IMR-90 (cell line): ENCODE data around the gene KRT38. TPM values are rescaled to one million over a fixed set of nuclear protein-coding genes. Genes with fewer than 3 reads are reported as not detected.

ENCODE experiments used
- ATAC-seq: fragments of 200-7000 bp; cut with Tn5 transposase; 2 replicates; pipeline ENCODE4 v1.9.1; 2020; ENCODE audit warnings: low read depth, mild to moderate bottlenecking, moderate library complexity
- BruUV-seq: library from RNA; stranded (reverse); fragments of 400-500 nt; replicated peaks from 2 replicates; lab custom pipeline; 2021; lab: Mats Ljungman, UMichigan
- CTCF ChIA-PET: fragments of 300-600 bp; formaldehyde crosslinking; extraction: SDS; loops from one replicate; lab custom pipeline; 2021; ENCODE audit warnings: antibody characterized with exemption; lab: Yijun Ruan, JAX
- POLR2A ChIA-PET: fragments of 300-600 bp; sonication (Branson Sonifier 250); formaldehyde crosslinking; loops from one replicate; lab custom pipeline; 2022; ENCODE audit warnings: antibody characterized with exemption; ENCODE audit not compliant: unreplicated experiment; lab: Charles Lee
- DNase-seq: peaks from one replicate; pipeline ENCODE4 v3.0.0; 2013
- H2AFZ ChIP-seq: replicated peaks from 2 replicates; pipeline ENCODE3; 2013; ENCODE audit warnings: low read length, mild to moderate bottlenecking; ENCODE audit not compliant: poor library complexity
- H2AK5ac ChIP-seq: 2 replicates; pipeline ENCODE4 v1.6.1; 2013; ENCODE audit warnings: low read depth, low read length, inconsistent platforms
- H2AK9ac ChIP-seq: replicated peaks from 2 replicates; pipeline ENCODE3; 2013; ENCODE audit warnings: mild to moderate bottlenecking, low read depth, low read length, moderate library complexity; ENCODE audit not compliant: poor library complexity
- H2BK120ac ChIP-seq: 2 replicates; pipeline ENCODE4 v1.6.1; 2013; ENCODE audit warnings: low read depth, low read length, inconsistent platforms
- H2BK15ac ChIP-seq: 3 replicates; pipeline ENCODE4 v1.6.1; 2013; ENCODE audit warnings: low read depth, low read length, inconsistent platforms
- H2BK20ac ChIP-seq: 2 replicates; pipeline ENCODE4 v1.6.1; 2013; ENCODE audit warnings: low read depth, mild to moderate bottlenecking, inconsistent platforms, low read length, moderate library complexity
- H2BK5ac ChIP-seq: 2 replicates; pipeline ENCODE4 v1.6.1; 2013; ENCODE audit warnings: mild to moderate bottlenecking, low read depth, low read length, inconsistent platforms; ENCODE audit not compliant: poor library complexity, severe bottlenecking
- H3K14ac ChIP-seq: replicated peaks from 2 replicates; pipeline ENCODE4 v1.6.1; 2013; ENCODE audit warnings: low read depth, low read length, inconsistent platforms
- H3K18ac ChIP-seq: 2 replicates; pipeline ENCODE4 v1.6.1; 2013; ENCODE audit warnings: low read depth, low read length, control low read depth
- H3K23ac ChIP-seq: 2 replicates; pipeline ENCODE4 v1.6.1; 2013; ENCODE audit warnings: low read depth, low read length, inconsistent platforms
- H3K27ac ChIP-seq: 2 replicates; pipeline ENCODE4 v1.5.1; 2013; ENCODE audit warnings: mild to moderate bottlenecking, control low read depth, low read length; ENCODE audit not compliant: insufficient read depth
- H3K27me3 ChIP-seq: 2 replicates; pipeline ENCODE4 v1.6.1; 2013; ENCODE audit warnings: low read length; ENCODE audit not compliant: control insufficient read depth, insufficient read depth
- H3K36me3 ChIP-seq: 2 replicates; pipeline ENCODE4 v1.6.1; 2013; ENCODE audit warnings: low read length, mixed read lengths; ENCODE audit not compliant: control insufficient read depth, insufficient read depth
- H3K4ac ChIP-seq: 2 replicates; pipeline ENCODE4 v1.6.1; 2013; ENCODE audit warnings: low read depth, low read length, inconsistent platforms
- H3K4me1 ChIP-seq: 2 replicates; pipeline ENCODE4 v1.6.1; 2013; ENCODE audit warnings: low read length, mixed read lengths; ENCODE audit not compliant: control insufficient read depth, insufficient read depth
- H3K4me2 ChIP-seq: 2 replicates; pipeline ENCODE4 v1.6.1; 2013; ENCODE audit warnings: low read depth, mild to moderate bottlenecking, control low read depth, low read length, moderate library complexity
- H3K4me3 ChIP-seq: 2 replicates; pipeline ENCODE4 v1.5.1; 2013; ENCODE audit warnings: low read depth, mild to moderate bottlenecking, control low read depth, low read length, moderate library complexity; ENCODE audit not compliant: insufficient read depth
- H3K56ac ChIP-seq: 2 replicates; pipeline ENCODE4 v1.6.1; 2013; ENCODE audit warnings: low read length, inconsistent platforms; ENCODE audit not compliant: insufficient read depth; ENCODE audit errors: extremely low read depth
- H3K79me1 ChIP-seq, 2 experiments: 2 replicates each; pipeline ENCODE4 v1.6.1; 2013; ENCODE audit warnings: low read length in 2 of 2, inconsistent platforms in 1 of 2, low read depth in 1 of 2
- H3K9ac ChIP-seq: 2 replicates; pipeline ENCODE4 v1.6.1; 2013; ENCODE audit warnings: low read depth, low read length, control low read depth
- H3K9me1 ChIP-seq: 2 replicates; pipeline ENCODE4 v1.6.1; 2013; ENCODE audit warnings: low read length, inconsistent platforms; ENCODE audit not compliant: insufficient read depth
- H3K9me3 ChIP-seq: 2 replicates; pipeline ENCODE4 v1.6.1; 2013; ENCODE audit warnings: low read length; ENCODE audit not compliant: control insufficient read depth, insufficient read depth
- H4K20me1 ChIP-seq: 2 replicates; pipeline ENCODE4 v1.6.1; 2013; ENCODE audit warnings: low read length, inconsistent platforms; ENCODE audit not compliant: insufficient read depth
- H4K5ac ChIP-seq: 2 replicates; pipeline ENCODE4 v1.6.1; 2013; ENCODE audit warnings: mild to moderate bottlenecking, low read depth, low read length, control low read depth
- H4K8ac ChIP-seq, 2 experiments: 2 replicates each; pipeline ENCODE4 v1.6.1; 2013; ENCODE audit warnings: low read depth in 2 of 2, low read length in 2 of 2, control low read depth in 1 of 2, inconsistent platforms in 1 of 2
- H4K91ac ChIP-seq: 2 replicates; pipeline ENCODE4 v1.6.1; 2013; ENCODE audit warnings: low read depth, low read length, inconsistent platforms; ENCODE audit not compliant: insufficient read depth
- CEBPB ChIP-seq: IDR thresholded peaks from 2 replicates; pipeline ENCODE4 v1.6.1; 2012; ENCODE audit warnings: low read depth, low read length, improper control_type of control experiment
- CHD1 ChIP-seq: IDR thresholded peaks from 2 replicates; pipeline ENCODE4 v1.6.1; 2012; ENCODE audit warnings: low read depth, low read length, improper control_type of control experiment
- ELK1 ChIP-seq: fragments of 150-350 bp; IDR thresholded peaks from 2 replicates; pipeline ENCODE4 v1.6.1; 2016; ENCODE audit warnings: low read depth, mild to moderate bottlenecking, low read length, moderate library complexity, borderline replicate concordance
- FOS ChIP-seq: fragments of 150-350 bp; IDR thresholded peaks from 2 replicates; pipeline ENCODE4 v1.6.1; 2016; ENCODE audit warnings: low read depth, low read length
- MAFK ChIP-seq: IDR thresholded peaks from 2 replicates; pipeline ENCODE4 v1.6.1; 2012; ENCODE audit warnings: low read depth, low read length, improper control_type of control experiment
- MAZ ChIP-seq: IDR thresholded peaks from 2 replicates; pipeline ENCODE4 v1.6.1; 2012; ENCODE audit warnings: low read depth, mild to moderate bottlenecking, low read length, improper control_type of control experiment, moderate library complexity, borderline replicate concordance
- MXI1 ChIP-seq: IDR thresholded peaks from 2 replicates; pipeline ENCODE4 v1.6.1; 2012; ENCODE audit warnings: low read depth, mild to moderate bottlenecking, low read length, moderate library complexity, borderline replicate concordance
- POLR2A ChIP-seq: IDR thresholded peaks from 2 replicates; pipeline ENCODE4 v1.6.1; 2012; ENCODE audit warnings: mild to moderate bottlenecking, low read depth, low read length
- RAD21 ChIP-seq: IDR thresholded peaks from 2 replicates; pipeline ENCODE4 v1.6.1; 2012; ENCODE audit warnings: low read length, improper control_type of control experiment
- RCOR1 ChIP-seq: IDR thresholded peaks from 2 replicates; pipeline ENCODE4 v1.6.1; 2012; ENCODE audit warnings: mild to moderate bottlenecking, low read length, improper control_type of control experiment; ENCODE audit not compliant: insufficient replicate concordance
- RFX5 ChIP-seq: IDR thresholded peaks from 2 replicates; pipeline ENCODE4 v1.8.0; 2012; ENCODE audit warnings: low read depth, mild to moderate bottlenecking, low read length, moderate library complexity
- WGBS, 2 experiments: methylation state at CpG; one replicate each; pipeline versions ENCODE4 v1.1.5 to v1.1.7; 2013; ENCODE audit warnings: missing lambda C conversion rate in 2 of 2; ENCODE audit not compliant: insufficient read length in 1 of 2; ENCODE audit errors: extremely low coverage in 2 of 2; 5-methylcytosine and 5-hydroxymethylcytosine counted together
- dilution Hi-C: fragments of 300-500 bp; cut with HindIII; formaldehyde crosslinking; loops from one replicate; pipeline ENCODE4 v1.14.3; 2018; ENCODE audit warnings: low sequenced_read_pairs; ENCODE audit not compliant: unreplicated experiment
- in situ Hi-C: fragments of 300-500 bp; cut with MboI; formaldehyde crosslinking; loops from 3 replicates; pipeline ENCODE4 v1.14.3; 2019; ENCODE audit warnings: low sequenced_read_pairs, inconsistent platforms, mixed read lengths
- intact Hi-C: fragments of 100-400 bp; cut with micrococcal nuclease; formaldehyde crosslinking; loops from 2 replicates; pipeline ENCODE4 v1.10.0; 2022
- polyA plus RNA-seq, 3 experiments: library from polyadenylated mRNA; depleted of rRNA; stranded (reverse); fragments of >200 nt; gene quantifications; 2 replicates each; pipeline ENCODE4 v1.2.3, GENCODE V29; 2012; ENCODE audit warnings: low replicate concordance in 1 of 3
- total RNA-seq: library from RNA; depleted of rRNA; stranded (reverse); fragments of >200 nt; gene quantifications from 2 replicates; pipeline ENCODE4 v1.2.3, GENCODE V29; 2012

Gene KRT38
- total and polyA plus RNA-seq, 2 of the 4 experiments (the other 2 are of a cell fraction): 0.09 TPM; not detected in 1

DNA sequence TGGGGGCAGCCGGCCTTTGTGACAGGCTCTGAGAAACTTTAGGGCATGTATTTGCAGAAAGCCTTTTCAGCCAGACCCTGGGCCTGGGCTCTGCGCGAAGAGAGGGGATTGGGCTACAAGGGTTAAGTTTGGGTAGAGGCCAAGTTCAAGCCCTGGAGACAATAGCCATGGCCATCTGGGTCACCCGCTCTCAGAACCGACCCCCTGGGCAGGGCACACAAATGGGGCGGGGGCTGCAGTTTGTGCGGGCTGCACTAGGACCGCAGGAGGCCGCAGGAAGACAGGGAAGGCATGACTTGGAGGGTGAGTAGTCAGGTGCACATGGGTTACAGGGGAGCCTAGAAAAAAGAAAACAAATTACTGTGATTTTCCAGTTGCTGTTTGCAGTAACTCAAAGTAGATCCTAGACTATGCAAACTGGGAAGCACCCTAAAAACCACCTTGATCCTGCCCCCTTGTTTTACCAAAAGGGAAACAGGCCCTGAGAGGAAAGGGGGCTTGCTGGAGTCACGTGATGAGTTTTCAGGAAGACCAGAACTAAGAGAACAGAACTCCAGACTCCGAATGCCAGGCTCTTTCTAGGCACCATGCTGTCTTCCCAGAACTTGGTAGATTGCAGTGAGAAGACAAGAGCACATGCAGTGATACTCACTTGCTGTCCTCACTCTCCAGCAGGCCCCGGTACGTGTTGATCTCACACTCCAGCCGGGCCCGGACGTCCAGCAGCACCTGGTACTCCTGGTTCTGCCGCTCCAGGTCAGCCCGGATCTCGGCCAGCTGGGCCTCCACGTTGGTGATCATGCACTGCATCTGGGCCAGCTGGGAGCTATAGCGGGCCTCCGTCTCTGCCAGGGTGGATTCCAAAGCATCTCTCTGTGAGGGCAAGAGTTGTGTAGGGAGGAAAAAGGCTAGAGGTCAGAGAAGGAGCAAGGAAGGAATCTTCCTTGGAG, 36.4 kb upstream of the KRT38 start:
- in situ Hi-C loops (no loop called here), dilution Hi-C loops (no loop called here), intact Hi-C loops (no loop called here)
- no peak overlapping the region for H3K18ac ChIP-seq
- no peak overlapping the region for H3K4me2 ChIP-seq
- no peaks in the 10 kb centered on the region for H4K20me1 ChIP-seq
- H3K27ac ChIP-seq: no peak overlapping the region
- no peaks in the 10 kb centered on the region for H3K4me1 ChIP-seq
- no peak overlapping the region for H3K14ac ChIP-seq
- CTCF ChIA-PET: interaction anchor here (0.7 kb wide), 1 partner anchor 12 kb away, joined by 3 read pairs; no protein-coding TSS in a partner anchor
- peaks cover 3% of the 10 kb centered on the region; the same call in 1 of the 2 replicates for H3K9me1 ChIP-seq
- BruUV-seq: no TSS peak
- no peak overlapping the region for H3K4ac ChIP-seq
- H3K9me3 ChIP-seq: peaks cover 5% of the 10 kb centered on the region
- H3K27me3 ChIP-seq: peaks cover 16% of the 10 kb centered on the region
- H3K79me1 ChIP-seq: no peaks in the 10 kb centered on the region
- POLR2A ChIA-PET: no interaction called here
- H2AK9ac ChIP-seq: no peak overlapping the region
- H2BK15ac ChIP-seq: no peak overlapping the region
- no peak overlapping the region for H4K8ac ChIP-seq
- no peak overlapping the region for H2AFZ ChIP-seq
- no peaks in the 10 kb centered on the region for H3K36me3 ChIP-seq
- no peak overlapping the region for H3K56ac ChIP-seq
- TF ChIP-seq CHD1 (no peak), RFX5 (no peak), RAD21 (no peak), RCOR1 (no peak), MXI1 (no peak), ELK1 (no peak), MAZ (no peak), CEBPB (no peak), MAFK (no peak), POLR2A (no peak), FOS (no peak)
- WGBS, 2 experiments: 79% methylated on average over 12 of the region's 22 CpGs; no CpG with 5 or more reads in 1 of the 2 experiments
- no peak overlapping the region for H2BK20ac ChIP-seq
- no peak overlapping the region for H2BK5ac ChIP-seq
- H4K5ac ChIP-seq: no peak overlapping the region
- H2AK5ac ChIP-seq: no peak overlapping the region
- H2BK120ac ChIP-seq: no peak overlapping the region
- H3K23ac ChIP-seq: no peak overlapping the region
- ATAC-seq (no peak), DNase-seq (no peak)
- H3K4me3 ChIP-seq: no peak overlapping the region
- no peak overlapping the region for H3K9ac ChIP-seq
- H4K91ac ChIP-seq: no peak overlapping the region
